ENCODE results near the gene ZFAND2A.

Gene ZFAND2A

GRCh38 chr7:1106063-1106792 lies 53.8 kb downstream of the ZFAND2A start:
- DNase-seq (ENCODE audit: low read depth in 2 of 2) = no peak
- no peak for TF ChIP-seq CTCF (IDR thresholded peaks at IDR 0.05; ENCODE audit: low read depth, low read length)
- H3K4me3 ChIP-seq (replicated peaks in 1 of 2; ENCODE audit: low read depth in 2 of 2, low read length in 2 of 2) = no peak overlapping the region

GRCh38 chr7:1105189-1105588 lies 54.8 kb downstream of the ZFAND2A start:
- no peak for DNase-seq (ENCODE audit: low read depth in 2 of 2)
- no peak overlapping the region for H3K4me3 ChIP-seq (replicated peaks in 1 of 2; ENCODE audit: low read depth in 2 of 2, low read length in 2 of 2)
- no peak for TF ChIP-seq CTCF (IDR thresholded peaks at IDR 0.05; ENCODE audit: low read depth, low read length)

GRCh38 chr7:1104516-1105179 lies 55.3 kb downstream of the ZFAND2A start:
- DNase-seq (ENCODE audit: low read depth in 2 of 2) = peak in 1 of 2 donors; percentile 4
- H3K4me3 ChIP-seq (replicated peaks in 1 of 2; ENCODE audit: low read depth in 2 of 2, low read length in 2 of 2) = no peak overlapping the region
- TF ChIP-seq CTCF (IDR thresholded peaks at IDR 0.05; ENCODE audit: low read depth, low read length) = no peak

- H3K4me3 ChIP-seq (replicated peaks in 1 of 2; ENCODE audit: low read depth in 2 of 2, low read length in 2 of 2) = no peak overlapping the region
- no peak for TF ChIP-seq CTCF (IDR thresholded peaks at IDR 0.05; ENCODE audit: low read depth, low read length)
- DNase-seq (ENCODE audit: low read depth in 2 of 2) = no peak
Measured at GRCh38 chr7:1103789-1104515, 56.0 kb downstream of the ZFAND2A start.

DNA sequence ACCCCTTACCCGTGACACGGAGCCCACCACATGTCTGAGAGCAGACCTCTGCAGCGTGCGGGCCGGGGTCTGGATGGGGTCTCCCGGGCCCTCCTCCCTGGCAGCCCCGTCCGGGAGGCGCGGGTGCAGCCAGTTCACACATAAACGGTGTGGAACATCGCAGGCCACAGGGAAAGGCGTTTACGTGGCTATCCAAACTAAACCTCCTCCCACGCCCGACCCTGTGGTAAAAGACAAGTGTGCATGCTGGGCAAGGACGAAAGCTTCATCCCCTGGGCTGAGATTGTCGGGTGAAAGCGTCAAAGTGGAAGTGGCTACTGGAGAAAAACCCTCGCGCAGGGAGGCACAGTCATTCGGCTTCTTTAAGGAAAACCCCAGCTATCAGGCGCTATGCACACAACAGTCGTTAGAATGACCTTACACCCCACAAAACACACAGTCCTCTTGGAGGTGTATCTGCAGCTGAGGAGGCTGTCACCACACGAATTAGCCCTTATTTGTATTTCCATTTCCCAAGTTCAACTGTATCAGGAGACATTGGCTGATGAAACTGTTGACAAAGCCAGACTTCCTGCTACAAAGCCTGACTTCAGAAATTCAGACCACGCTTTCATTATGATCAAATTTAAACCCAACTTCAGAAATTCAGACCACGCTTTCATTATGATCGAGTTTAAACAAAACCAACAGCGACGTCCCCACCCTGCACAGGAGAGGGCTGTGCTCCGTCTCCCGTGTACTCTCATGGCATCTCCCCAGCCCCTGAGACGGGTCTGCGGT lies 56.8 kb downstream of the ZFAND2A start:
- no peak for TF ChIP-seq CTCF (IDR thresholded peaks at IDR 0.05; ENCODE audit: low read depth, low read length)
- no peak for DNase-seq (ENCODE audit: low read depth in 2 of 2)
- H3K4me3 ChIP-seq (replicated peaks in 1 of 2; ENCODE audit: low read depth in 2 of 2, low read length in 2 of 2) = no peak overlapping the region

Measured in cardiac fibroblast (primary cell).